ENCODE measurements around the gene DLX3.

DLX3 gene

DNA sequence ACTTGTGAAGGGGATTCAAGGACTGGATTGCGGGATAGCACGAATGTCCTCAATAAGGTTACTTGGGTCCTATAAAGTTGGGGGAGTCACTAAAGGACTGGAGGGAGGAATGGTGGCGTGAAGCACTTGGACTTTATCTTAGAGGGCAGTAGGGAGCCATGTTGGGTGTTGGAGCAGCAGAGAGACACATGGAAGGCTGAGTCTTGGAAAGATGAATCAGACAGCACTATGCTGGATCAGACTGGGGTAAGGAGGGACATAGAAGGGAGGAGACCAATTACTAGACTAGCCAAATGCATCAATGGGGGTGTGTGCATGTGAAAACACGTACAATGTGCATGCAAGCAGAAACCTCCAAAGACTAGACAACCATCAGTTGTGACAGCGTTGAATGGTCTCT lies 52.1 kb downstream of the DLX3 start:
- no peak for DNase-seq (ENCODE audit: low spot score in 2 of 2)
- H3K36me3 ChIP-seq (replicated peaks) = no peaks in the 10 kb centered on the region
- H3K4me1 ChIP-seq = no peaks in the 10 kb centered on the region; the same call in 1 of the 2 replicates
- no peaks in the 10 kb centered on the region for H3K9me3 ChIP-seq
- H3K27me3 ChIP-seq (ENCODE audit: low read depth) = no peaks in the 10 kb centered on the region
- in situ Hi-C loops (cut with MboI; ENCODE audit: low sequenced_read_pairs) = no loop called here
- H3K4me3 ChIP-seq = no peak overlapping the region

DNA sequence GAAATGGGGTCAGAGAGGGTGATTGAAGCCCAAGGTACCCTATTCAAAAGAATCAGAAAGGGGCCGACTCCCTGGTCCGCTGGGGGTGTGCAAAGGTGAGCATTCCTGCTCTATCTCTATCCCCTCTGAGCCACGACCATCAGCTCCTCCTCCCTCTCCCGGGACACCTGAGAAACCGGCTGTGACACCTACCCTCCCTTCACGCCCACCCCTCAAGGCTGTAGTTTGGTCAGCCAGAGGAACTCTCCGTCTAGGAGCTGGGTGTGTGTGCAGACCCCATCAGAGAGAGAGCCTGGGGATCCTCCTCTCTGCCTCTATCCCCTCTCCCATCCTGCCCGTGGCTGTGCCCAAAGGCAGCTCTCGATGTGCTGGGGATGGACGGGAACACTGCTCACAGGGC lies 53.6 kb downstream of the DLX3 start:
- no peaks in the 10 kb centered on the region for H3K9me3 ChIP-seq
- no peaks in the 10 kb centered on the region; the same call in 1 of the 2 replicates for H3K4me1 ChIP-seq
- DNase-seq (ENCODE audit: low spot score in 2 of 2) = no peak
- no peak overlapping the region for H3K4me3 ChIP-seq
- H3K27me3 ChIP-seq (ENCODE audit: low read depth) = no peaks in the 10 kb centered on the region
- no peaks in the 10 kb centered on the region for H3K36me3 ChIP-seq (replicated peaks)
- in situ Hi-C loops (cut with MboI; ENCODE audit: low sequenced_read_pairs) = no loop called here

All from HAP-1 (cell line).